ENCODE results near the gene NRXN3.

NRXN3 gene

DNA sequence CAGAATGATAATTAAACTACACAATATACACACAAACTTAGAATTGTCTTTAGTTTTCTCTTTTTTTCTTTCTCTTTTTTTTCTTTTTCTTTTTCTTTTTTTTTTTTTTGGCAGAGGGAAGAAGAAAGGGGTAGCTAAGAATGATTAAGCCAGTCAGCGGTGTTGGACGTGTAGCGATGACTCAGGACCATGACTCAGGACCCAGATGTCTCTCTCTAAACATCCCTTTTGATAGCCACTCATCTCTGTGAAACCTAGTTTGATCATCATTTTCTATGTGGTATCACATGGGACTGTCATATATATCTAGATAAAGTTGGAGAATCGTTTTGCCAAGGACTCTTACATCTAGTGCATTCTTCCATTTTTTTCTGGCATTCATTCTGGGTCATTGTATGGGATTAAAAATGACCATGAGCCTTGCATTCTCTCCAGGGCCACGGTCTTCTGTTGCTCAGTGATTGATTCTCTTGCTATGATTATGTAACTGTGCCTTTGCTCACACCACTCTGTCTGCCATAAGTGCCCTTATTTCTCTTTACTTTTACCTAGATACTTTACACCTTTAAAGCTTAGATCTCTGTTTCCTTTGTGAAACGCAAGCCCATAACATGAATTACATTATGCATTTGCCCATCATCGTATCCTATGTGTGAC lies 26.6 kb upstream of the NRXN3 start:
- TF ChIP-seq, protein P1, sequence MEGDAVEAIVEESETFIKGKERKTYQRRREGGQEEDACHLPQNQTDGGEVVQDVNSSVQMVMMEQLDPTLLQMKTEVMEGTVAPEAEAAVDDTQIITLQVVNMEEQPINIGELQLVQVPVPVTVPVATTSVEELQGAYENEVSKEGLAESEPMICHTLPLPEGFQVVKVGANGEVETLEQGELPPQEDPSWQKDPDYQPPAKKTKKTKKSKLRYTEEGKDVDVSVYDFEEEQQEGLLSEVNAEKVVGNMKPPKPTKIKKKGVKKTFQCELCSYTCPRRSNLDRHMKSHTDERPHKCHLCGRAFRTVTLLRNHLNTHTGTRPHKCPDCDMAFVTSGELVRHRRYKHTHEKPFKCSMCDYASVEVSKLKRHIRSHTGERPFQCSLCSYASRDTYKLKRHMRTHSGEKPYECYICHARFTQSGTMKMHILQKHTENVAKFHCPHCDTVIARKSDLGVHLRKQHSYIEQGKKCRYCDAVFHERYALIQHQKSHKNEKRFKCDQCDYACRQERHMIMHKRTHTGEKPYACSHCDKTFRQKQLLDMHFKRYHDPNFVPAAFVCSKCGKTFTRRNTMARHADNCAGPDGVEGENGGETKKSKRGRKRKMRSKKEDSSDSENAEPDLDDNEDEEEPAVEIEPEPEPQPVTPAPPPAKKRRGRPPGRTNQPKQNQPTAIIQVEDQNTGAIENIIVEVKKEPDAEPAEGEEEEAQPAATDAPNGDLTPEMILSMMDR (IDR thresholded peaks at IDR 0.05; ENCODE audit: borderline replicate concordance, control extremely low read depth, extremely low read depth, insufficient read depth, missing control alignments), result no peak
- in situ Hi-C loops (cut with MboI; ENCODE audit: low sequenced_read_pairs, unreplicated experiment), result no loop called here
- no peak for DNase-seq (ENCODE audit: low spot score)

DNA sequence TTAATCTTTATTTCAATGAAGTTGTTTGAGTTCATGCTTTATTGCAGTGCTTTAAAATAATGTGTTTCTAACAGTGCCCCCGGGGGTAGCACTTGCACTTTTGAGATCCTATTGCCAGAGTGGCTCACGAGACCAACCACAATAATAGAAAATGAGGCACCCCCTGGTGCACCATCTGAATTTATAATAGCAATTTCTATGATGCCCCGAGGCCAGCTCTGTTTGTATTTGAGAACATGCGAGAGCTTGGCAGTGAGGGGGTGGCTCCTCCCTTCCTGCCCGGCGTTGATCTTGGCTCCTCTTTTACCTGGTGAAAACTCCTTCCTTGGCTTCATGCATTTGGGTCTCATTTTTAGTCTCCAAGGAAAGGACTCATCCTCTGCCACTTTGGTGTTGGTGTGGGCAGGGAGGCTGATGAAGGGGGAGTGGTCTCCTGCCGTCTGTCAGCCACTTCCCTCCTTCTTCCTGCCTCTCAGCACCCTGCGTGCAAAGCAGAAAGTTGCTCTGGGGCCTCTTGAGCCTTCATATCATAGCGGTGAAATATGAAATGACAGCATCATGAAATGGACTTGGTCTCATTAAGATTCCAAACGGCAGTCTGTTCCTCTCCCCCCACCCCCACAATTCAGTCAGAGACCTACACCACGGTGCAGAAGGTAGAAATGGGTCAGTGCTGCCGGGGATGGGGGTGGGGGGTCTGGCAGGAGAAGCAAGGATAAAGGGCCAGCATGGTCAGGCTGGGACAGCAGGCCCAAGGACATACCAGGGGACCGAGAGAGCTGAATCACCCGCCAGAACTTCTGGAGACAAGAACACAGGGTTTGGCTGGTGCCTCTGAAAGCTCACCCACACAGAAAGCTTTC lies 17.7 kb upstream of the NRXN3 start:
- in situ Hi-C loops (cut with MboI; ENCODE audit: low sequenced_read_pairs, unreplicated experiment), result no loop called here
- TF ChIP-seq, protein P1 (IDR thresholded peaks at IDR 0.05; ENCODE audit: borderline replicate concordance, control extremely low read depth, extremely low read depth, insufficient read depth, missing control alignments), result no peak
- no peak for DNase-seq (ENCODE audit: low spot score)

DNA sequence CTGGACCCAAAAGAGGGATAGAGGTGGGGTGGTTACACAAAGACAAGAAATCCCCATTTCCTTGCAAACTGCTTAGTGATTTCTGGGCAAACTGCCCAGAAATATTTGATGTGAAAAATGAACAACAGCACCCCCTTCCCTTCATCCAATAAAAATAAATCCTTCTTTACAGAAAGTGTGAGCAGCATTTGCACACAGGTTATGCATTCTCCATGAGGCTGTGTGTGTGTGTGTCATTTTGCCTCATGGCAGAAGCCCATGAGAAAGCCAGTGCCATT lies 17.2 kb upstream of the NRXN3 start:
- TF ChIP-seq, protein P1 (IDR thresholded peaks at IDR 0.05; ENCODE audit: borderline replicate concordance, control extremely low read depth, extremely low read depth, insufficient read depth, missing control alignments), result no peak
- in situ Hi-C loops (cut with MboI; ENCODE audit: low sequenced_read_pairs, unreplicated experiment), result no loop called here
- no peak for DNase-seq (ENCODE audit: low spot score)

DNA sequence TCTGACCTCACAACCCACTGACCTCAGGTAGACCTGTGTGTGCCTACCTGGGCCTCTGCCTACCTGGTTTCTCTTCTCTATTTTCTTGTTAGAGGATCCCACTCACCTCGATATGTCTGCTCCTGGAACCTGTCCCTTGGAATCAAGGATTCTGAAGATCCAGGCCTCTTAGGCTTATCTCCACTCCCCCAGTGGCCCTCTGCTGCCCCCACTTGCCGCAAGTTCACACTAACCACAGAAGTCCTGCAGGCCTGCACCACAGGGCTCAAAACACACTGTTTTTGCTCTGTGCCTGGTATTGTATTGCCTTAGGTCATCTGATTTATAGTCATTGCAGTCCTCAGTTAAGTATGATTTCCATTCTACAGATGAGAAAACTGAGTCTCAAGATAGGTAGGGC lies 15.3 kb upstream of the NRXN3 start:
- in situ Hi-C loops (cut with MboI; ENCODE audit: low sequenced_read_pairs, unreplicated experiment), result no loop called here
- TF ChIP-seq, protein P1 (IDR thresholded peaks at IDR 0.05; ENCODE audit: borderline replicate concordance, control extremely low read depth, extremely low read depth, insufficient read depth, missing control alignments), result no peak
- DNase-seq (ENCODE audit: low spot score), result no peak

DNA sequence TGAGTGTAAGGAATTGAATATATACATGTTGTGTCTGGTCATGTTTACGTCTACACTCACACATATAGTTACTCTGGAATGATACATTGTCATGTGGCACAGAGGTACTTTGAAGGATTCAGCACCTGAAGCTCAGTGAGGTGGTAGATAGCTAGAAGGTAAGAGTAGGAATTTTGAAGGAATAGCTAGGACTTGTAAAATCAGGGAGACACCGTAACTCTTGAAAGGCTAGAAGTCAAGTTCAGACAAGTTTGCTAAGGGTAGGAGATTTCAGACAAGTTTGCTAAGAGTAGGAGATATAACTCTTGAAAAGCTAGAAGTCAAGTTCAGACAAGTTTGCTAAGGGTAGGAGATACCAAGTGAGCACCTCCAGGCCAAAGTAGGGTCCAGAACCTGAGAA lies 14.0 kb upstream of the NRXN3 start:
- in situ Hi-C loops (cut with MboI; ENCODE audit: low sequenced_read_pairs, unreplicated experiment), result no loop called here
- no peak for DNase-seq (ENCODE audit: low spot score)
- TF ChIP-seq, protein P1 (IDR thresholded peaks at IDR 0.05; ENCODE audit: borderline replicate concordance, control extremely low read depth, extremely low read depth, insufficient read depth, missing control alignments), result no peak

DNA sequence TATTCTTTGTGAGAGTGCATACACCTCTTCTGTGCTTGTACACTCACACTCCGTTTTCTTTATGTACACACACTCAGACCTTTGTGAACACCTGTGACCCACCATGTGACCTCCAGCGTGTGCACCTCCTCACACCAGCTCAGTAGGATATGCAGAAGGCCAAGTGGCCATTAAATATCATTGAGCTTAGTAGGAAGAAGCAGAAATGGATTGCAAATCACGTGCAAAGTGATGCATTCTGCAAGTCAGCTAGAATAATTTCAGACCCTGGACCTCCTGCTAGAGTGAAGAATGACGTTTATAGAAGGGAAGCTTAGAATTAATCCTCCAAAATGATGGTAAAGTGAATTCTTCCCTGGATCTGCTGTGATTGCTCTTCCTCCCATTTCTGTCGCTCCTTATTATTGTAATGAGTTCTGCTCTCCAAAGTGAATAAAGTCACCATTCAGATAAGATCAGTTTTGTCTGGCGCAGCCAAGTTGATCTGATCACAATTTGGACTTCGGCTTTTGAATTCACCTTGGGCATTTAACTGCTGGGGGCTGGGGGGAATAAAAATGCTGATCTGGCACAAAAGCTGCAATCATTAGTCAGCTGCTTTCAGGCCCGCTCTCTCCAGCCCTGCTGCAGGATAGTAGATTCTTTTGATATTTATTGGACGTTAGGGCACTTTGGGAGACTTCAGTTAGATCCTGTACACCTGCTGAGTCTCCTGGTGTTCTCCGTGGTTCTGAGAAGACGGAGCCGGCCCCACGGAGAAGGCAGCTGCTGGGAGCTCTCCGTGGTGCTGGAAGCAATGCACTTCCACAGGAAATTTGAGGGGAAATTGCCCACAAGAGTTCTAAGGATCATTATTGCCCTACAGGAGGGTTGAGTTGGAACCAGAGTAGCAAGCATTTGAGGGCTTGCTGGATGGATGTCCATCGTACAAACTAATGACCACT lies 12.4 kb upstream of the NRXN3 start:
- no peak for DNase-seq (ENCODE audit: low spot score)
- in situ Hi-C loops (cut with MboI; ENCODE audit: low sequenced_read_pairs, unreplicated experiment), result no loop called here
- TF ChIP-seq, protein P1 (IDR thresholded peaks at IDR 0.05; ENCODE audit: borderline replicate concordance, control extremely low read depth, extremely low read depth, insufficient read depth, missing control alignments), result no peak
